Measurements from ENCODE around the gene PLEKHM3.
"Not testable (repeated sequence)": the region's sequence is repeated elsewhere in the genome, so short reads cannot be mapped to it uniquely, and the experiment has no call there.

PLEKHM3 gene

DNA sequence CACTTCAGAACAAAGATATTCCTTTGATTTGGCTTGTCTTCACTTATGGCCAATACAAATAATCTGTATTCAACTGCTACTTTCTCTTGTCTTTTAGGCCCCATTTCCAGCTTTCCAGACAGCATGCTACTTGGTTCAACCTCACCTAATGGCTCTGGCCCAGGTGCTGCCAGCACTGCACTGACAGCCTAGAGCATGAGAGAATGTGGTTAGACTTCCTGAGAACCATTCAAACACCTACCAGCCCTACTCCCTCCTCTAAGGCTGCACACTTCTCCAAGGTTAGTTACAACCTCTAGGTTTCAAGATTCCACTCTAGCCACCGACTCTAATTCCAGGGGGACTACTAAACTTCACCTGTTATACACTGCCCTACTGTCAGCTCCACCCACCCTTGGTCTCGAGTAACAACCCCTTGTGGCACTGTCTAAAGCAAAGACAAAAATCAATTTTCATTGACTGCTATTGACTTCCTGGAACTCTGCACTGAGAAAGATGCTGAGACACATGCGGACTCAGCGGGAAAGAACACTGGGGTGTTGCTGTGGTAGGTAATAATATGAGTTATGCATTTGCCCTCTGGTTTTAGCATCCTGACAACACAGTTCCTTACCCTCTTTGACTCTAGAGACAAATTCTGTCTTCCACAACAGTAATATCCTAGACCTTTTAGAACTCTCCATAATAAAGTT is 38.2 kb downstream of the PLEKHM3 start:
- DNase-seq, result no peak

DNA sequence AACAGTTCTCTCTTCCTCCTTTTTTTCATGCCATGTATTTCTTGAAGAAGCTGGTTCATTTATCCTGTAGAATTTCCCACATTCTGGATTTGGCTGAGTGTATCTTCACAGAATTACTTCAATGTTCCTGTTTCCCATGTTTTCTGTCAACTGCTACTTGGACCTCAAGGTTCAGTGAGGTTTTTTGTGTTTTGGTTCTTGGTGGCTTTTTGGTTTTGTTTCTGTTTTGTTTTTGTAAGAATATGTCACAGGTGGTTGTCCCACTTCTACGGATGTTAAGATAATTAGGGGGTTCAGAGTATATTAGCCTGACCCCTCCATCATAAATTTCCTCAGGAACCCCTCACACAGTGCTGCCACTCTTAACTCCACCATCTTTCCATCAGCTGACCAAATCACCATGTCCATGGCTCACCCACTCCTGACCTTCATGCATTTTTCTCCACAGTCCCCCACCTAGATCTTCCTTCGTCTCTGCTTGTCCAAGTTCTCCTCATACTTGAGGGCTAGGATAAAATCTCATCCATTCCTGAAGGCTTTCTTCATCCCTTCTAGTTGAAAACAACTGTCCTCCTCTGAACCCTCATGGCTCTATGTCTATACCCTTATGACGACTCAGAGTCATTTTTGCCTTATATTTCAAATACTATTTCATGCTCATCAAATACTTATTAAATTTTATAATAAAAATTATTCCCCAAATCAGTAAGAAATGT is 40.4 kb downstream of the PLEKHM3 start:
- no peak for DNase-seq

DNA sequence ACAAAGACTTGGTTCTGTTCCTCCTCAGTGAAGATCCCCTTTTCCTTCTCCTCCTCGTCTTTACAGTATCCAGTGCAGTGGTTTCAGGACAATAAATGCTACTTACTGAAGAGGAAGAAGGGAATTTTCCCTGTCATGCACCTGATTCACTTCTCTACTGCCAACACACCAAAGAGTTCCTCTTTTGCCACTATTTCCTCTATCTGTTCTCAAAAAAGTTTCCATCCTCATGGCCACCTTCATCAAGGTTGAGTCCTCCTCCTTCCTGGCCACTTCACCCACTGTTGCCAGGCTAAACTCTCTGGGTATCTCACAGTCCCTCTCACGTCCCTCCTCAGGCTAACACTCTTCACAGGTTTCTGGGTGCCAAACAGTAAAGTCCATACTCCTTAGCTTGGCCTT is 41.7 kb downstream of the PLEKHM3 start:
- no peak for DNase-seq

DNA sequence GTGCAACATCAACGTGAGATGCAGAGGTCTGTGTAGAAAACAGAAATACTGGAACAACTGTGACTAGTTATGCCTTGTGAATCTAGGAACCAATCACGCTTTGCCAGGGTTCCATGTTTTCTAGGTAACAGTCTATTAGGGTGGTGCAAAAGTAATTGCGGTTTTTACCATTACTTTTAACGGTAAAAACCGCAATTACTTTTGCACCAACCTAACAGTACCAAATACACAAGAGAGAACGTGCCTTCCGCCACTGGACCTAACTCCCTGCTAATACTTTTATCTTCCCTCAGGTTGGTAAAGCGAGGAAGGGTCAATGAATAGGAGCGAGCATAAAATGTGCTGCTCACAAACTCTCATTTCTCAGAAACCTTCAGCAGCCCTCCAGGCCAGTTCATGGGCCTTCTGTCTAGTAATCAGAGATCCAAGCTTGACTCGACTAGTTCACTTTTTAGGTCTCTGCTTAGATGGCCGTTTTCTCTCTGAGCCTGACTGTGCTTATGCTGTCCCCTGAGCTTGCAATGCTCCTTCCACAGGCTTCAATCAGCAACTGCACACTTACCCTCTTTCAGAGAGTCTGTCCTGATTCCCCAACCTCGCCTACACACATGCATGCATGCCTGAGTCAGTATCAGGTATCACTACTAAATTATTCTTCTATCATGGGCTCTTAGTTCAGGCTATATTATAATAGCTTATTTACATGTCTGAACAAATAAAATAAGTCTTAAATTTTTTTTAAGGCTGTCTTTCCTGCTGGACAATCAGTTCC is 47.0 kb downstream of the PLEKHM3 start:
- no peak for DNase-seq

DNA sequence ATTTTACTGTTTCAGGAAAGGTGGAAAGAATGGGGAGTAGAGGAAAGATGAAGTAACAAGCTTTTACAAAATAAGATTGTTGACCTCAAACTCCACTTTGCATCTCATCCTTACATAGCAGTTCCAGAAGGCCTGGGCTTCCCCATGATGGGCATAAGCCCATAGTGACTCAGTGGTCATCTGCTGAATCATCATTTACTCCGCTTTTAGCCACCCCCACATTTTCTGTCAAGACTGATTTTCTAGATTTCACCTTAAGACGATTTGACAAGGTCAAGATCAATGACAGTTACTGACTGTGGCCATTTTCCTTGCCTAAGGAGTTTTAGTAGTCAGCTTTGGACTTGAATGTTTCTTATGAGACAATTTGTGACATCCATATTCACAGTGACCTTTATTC is 49.4 kb downstream of the PLEKHM3 start:
- DNase-seq, result no peak

DNA sequence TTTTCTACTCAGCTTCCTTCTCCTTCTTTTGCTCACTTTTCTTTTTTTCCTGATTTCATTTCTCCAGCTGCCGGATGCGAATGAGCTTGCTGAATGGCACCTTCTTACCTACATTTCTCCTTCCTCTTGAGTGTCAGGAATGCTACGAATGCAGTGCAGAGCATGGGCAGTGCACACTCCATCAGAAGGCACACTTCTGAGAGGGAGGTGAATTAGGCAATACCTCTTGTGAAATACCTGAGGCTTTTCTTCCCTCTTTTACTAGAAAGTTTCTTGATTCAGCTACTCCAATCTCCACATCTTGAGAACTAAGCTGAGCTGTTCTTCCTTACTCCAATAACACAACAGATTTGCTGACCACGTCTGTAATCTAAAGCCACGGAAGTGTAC is 51.1 kb downstream of the PLEKHM3 start:
- DNase-seq, result no peak

DNA sequence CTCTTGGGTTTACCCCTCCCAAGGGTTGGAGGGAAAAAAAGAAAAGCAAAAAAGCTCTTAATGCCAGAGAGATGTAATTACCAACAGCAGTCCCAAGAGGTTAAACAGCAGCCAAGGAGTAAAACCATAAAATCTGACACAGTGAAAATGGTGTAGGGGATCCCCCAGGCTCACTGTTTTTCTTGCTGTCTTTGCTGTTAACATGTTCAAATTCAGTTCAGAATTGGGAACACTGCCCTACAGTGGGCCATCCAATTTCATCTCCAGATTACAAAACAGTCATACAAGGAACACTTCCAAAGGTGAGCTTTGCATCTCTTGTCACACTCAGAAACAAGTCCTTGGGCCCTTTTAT is 54.5 kb downstream of the PLEKHM3 start:
- no peak for DNase-seq

DNA sequence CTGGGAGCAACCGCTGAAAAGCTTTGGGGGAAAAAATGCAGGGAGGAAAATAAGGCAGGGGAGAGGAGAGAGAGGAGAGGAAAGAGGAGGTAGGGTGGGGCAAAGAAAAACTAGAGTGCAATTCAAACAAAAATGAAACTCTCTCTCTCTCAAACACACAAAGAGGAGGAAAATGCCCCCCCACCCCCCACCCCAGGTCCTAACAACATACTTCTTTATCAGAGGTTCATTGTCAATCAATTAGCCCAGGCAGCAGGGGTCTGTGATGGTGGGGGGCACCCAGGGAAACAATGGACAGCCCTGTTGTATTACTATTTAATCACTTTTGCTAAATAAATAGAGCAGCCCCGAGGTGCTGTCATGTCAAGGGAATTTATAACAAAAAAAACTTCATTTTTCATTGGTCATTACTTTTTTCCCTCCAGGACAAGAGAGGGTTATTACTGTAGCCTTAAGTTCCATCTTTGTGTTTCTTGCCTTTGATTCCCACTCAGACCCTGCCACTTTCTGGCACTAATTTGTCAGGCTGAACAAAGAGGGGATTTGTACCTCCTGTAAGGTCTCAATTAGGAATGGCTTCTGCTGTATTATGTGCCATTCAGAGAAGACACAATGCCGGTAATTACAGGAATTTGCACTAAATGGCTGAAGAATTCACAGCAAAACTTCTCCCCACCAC is 55.0 kb downstream of the PLEKHM3 start:
- DNase-seq, result no peak

DNA sequence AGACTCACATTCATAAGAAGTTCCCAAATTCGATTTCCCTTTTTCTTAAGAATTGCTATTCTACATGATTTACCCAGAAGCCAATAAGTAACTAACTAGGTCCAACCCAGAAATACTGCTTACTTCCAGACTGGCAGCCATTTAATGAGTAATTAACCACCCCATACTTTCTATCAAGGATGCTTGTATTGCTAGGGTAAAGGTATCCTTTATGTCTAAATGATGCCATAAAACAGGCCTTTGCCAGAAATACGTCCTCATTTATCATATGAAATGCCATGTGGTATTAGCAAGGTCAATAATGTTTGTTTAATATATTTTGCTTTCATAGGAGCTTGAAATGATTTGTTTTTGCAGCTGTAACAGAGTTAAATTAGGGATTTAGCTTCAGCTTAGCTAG is 56.1 kb downstream of the PLEKHM3 start:
- DNase-seq, result no peak

DNA sequence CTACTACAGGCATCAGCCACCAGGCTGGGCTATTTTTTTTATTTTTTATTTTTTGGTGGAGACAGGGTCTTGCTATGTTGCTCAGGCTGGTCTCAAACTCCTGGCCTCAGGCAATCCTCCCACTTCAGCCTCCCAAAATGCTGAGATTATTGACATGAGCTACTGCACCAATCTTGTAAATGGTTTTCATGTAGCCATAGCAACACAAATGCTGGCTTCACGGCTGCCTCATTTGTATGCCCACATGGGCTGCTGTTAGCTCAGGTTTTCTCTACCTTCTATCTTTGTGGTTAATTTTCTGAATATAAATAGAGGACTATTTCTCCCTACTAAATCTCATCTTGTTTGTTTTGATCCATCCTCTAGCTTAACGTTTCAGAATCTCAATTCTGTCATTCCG is 58.2 kb downstream of the PLEKHM3 start:
- no peak for DNase-seq

DNA sequence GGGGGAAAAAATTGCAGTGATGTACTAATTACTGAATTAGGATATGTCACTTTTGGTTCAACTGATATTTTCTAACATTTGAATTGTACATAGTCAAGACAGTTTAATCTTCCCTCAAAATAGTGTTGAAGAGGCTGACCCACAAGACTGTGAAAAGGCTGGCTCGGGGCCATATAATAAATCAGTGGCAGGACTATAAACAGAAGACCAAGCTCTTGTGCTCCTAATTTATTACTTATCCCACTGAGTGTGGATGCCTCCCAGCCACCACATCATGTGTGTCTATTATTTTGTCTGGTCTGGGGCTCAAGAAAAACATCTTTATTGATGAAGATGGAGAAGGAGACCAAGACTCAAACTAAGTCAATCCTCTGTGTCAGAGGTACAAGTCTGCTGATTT is 64.4 kb downstream of the PLEKHM3 start:
- no peak for DNase-seq

DNA sequence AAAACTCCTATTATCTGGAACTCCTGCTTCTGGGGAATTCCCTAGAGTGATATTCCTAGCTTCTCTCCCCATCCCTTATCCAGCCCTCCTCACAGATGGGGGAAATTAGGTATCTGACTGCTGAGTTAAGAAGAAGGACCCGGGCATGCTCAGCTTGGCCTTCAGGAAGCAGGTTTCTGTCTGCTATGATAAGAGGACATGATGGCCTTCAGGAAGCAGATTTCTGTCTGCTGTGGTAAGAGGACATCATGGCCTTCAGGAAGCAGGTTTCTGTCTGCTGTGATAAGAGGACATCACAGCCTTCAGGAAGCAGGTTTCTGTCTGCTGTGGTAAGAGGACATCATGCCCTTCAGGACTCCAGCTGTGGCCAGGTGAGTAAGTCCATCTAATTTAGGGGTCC is 65.2 kb downstream of the PLEKHM3 start:
- DNase-seq, result no peak

DNA sequence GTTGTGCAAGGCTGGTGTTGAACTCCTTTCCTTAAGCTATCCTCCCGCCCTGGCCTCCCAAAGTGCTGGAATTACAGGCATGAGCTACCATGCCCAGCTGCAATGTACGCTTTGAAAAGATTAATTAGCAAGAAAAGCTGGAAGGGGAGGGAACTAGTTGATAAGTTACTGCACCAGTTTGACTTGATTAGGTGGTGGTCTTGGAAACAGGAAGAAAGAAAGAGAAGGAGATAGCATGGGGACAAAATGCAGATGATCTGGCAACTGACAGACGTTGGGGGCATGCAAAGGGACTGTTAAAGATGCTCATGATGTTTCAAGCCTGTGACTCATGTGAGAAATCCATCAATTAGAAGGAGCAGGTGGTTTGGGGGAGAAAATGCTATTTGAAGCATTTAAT is 68.6 kb downstream of the PLEKHM3 start:
- DNase-seq, result no peak

DNA sequence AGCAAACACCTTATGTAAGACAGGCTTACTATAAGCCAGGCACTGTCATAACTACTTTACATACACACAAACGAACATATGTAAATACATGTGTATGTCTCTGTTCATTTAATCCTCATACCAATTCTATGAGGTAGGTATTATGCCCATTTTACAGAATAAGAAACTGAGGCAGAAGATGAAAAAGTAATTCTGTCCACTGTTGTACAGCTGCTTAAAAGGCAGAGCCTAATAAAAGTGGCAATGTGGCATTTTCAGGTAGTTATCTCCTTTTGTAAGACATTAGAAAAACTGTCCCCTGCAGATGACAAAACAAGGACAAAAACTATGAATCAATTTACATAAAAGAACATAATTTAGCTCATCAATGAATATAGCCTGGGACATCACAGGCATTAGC is 69.9 kb downstream of the PLEKHM3 start:
- no peak for DNase-seq

DNA sequence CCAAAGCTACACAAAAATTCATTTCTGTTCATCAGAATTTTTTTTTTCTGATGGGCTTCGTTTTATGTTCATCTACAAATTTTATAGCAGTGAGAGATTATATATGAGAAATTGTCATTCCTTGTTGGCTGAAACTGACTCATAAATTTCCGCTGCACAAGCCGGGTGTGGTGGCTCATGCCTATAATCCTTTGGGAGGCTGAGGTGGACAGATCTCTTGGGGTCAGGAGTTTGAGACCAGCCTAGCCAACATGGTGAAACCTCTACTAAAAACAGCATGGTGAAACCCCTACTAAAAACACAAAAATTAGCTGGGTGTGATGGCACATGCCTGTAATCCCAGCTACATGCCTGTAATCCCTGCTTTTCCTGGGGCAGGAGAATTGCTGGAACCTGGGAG is 72.0 kb downstream of the PLEKHM3 start:
- no peak for DNase-seq

DNA sequence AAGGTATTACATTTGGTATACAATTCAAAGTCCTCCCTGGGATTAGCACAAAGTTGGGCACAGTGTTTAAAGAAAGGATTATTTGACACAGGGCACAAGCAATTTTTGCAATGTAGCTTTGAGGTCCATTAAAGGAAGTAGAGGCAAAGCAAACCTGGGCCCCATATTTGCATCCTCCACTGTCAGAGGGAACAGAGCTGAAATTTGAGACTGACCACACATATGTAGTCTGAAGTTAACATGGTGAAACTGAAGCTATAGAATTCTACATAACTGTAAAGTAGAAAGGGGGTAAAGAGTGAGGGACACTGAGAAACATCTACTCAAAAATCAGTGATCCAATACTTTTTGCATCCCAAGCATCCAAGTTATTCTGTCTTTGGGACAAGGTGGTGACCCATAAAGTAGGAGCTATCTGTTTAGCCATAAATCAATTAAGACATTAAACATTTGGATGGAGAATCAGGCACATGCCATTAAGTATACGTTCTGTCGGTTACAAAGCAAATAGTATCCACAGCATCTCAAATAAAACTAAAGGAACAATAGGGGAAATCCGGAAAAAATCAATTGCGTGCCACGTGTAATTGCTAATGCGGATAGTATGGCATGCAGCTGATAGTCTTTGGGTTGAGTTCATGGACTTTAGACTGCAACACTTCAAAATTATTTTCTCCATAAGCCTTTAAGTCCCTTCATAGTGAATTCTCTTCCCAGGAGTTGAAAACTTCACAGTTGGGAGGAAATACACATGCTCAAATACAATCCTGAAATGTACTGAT is 72.6 kb downstream of the PLEKHM3 start:
- no peak for DNase-seq

DNA sequence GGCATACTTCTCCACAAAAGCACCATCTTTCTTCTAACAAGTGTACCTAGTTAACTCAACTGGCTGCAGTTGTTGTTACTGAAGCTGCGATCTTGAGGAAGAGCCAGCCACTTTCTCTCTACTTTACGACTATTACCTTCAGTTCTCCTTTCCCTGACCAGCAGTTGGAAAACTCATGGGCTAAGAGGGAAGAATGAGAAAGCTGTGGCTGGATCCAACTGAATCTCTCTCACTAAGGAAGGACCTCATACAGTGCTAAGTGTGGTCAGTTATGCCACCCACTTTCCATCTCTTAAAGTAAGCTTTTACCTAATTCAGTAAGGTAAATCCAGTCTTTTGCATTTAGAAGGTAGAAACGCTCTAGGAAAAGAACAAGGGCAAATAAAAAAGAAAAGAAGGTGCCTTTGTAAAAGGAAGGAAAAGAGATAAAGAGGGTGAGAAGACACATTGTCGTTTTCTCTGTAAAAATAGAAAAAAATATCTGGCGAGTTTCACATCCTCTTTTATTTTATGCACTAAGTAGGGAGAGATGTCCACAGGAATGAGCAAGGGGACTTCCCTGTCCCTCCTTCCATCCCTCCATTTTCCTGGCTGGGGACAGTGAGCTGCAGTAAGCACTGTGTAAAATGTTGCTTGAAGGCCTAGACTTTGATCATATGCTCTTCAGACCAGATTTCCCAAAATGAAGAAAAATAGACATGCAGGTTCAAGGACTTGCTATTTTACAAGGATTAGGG is 73.4 kb downstream of the PLEKHM3 start:
- no peak for DNase-seq

DNA sequence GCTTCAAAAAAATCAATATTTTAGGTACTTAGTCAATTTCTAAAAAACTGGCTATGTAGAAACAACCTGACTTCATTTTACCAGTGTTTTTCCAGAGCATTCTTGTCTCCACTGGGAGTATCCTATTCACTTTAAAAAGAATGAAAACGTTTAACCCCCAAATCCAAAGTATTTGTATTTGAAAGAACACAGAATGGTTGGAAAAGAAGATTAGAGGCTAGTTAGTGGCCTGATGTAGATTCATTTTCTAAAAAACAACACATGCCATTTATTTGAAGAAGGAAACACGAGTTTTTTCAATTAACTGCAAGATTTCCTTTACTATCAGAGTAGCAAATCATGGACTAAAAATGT is 74.6 kb downstream of the PLEKHM3 start:
- no peak for DNase-seq

DNA sequence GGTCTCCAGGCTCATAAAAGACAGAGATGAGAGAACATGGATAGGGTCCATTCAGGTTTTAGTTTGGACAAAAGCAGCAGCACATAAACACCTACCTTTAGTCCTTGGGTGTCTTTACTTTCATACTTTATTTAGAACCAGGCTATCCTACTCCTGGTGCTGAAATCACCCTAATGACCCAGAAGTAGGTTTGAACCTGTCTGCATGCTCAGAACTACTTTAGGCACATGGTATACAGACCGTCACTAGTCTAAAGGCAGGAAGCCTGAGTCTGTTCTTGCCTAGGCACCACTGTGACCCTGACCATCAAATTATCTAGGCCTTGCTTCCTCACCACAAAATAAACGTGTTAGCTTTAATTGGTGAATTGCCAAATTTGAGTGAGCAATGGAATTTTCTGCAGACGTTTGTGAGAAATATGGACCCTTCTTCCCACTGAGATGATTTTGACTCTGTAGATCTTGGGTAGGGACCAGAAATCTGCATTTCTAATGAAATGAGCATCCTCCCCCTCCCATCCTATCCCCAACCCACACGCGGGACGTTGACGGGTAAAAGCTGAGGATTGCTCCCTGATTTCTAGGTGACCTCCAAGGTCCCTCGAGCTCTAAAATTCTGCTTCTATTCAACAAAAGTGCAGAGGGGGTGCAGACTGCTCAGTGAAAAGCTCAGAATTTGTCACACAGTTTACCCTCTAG is 75.1 kb downstream of the PLEKHM3 start:
- no peak for DNase-seq

DNA sequence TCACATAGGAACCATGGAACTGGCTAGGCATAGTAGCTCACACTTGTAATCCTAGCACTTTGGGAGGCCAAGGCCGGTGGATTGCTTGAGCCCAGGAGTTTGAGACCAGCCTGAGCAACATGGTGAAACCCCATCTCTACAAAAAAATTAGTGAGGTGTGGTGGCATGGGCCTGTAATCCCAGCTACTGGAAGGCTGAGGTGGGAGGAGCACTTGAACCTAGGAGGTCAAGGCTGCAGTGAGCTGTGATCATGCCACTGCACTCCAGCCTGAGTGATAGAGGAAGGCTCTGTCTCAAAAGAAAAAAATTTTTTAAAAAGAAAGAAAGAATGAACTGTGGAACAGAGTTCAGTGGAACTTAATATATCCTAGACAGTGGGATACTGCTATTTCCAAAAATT is 76.1 kb downstream of the PLEKHM3 start:
- not testable (repeated sequence) for DNase-seq

DNA sequence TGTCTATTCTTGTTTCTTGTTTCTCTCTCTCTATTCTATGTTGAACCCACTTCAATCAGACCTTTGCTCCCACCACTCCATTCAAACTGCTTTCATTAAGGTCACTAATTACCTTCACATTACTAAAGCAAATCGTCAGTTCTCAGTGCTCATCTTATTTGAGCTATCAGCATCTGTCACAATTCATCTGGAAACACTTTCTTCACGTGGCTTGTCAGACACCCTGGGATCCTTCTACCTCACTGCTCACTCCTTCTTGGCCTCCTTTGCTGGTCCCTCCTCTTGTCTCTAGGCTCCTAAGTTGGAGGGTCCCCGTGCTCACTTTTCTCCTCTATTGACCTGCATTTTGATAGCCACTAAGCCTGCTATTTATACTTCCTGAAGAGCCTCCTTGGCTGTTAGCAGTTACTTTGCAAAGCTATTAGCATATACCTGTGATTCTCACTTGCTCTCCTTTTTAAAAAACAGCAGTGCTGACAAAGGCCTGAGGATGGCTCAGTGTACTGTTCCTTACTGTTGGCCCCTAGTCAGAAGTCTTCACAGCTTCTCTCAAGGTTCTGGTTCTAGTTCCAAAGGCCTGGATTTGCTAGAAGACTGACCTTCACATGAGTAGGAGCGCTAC is 80.2 kb downstream of the PLEKHM3 start:
- DNase-seq, result no peak
